HCT116 (cell line): ENCODE results near the gene RTL10. TPM values are rescaled to one million over a fixed set of nuclear protein-coding genes. Genes with fewer than 3 reads are reported as not detected.

Experiments
- ATAC-seq: fragments of 200-7000 bp; cut with Tn5 transposase; 2 replicates; pipeline ENCODE4 v1.9.1; 2020; ENCODE audit warnings: mild to moderate bottlenecking, moderate library complexity
- Bru-seq: library from RNA; stranded (reverse); fragments of 400-500 nt; gene quantifications from one replicate; lab custom pipeline; 2021; lab: Mats Ljungman, UMichigan
- BruChase-seq, 2 experiments: library from RNA; stranded (reverse); fragments of 400-500 nt; gene quantifications; one replicate each; lab custom pipeline; 2021; lab: Mats Ljungman, UMichigan
- BruUV-seq: library from RNA; stranded (reverse); fragments of 400-500 nt; replicated peaks from 2 replicates; lab custom pipeline; 2021; lab: Mats Ljungman, UMichigan
- CTCF ChIA-PET: fragments of 300-600 bp; sonication (Branson Sonifier 250); formaldehyde crosslinking; loops from one replicate; lab custom pipeline; 2021; ENCODE audit warnings: antibody characterized with exemption; lab: Charles Lee
- POLR2A ChIA-PET: fragments of 300-600, 350-600 bp; sonication (Branson Sonifier 250); formaldehyde crosslinking; loops from one replicate; lab custom pipeline; 2021; ENCODE audit warnings: antibody characterized with exemption; lab: Charles Lee
- RAD21 ChIA-PET, 2 experiments: fragments of 300-600 bp; sonication (Branson Sonifier 250); formaldehyde crosslinking; loops; one replicate each; lab custom pipeline; 2023; ENCODE audit warnings: low total read pairs in 2 of 2; ENCODE audit not compliant: uncharacterized antibody in 2 of 2, unreplicated experiment in 2 of 2, low non-redundant PET in 1 of 2; lab: Charles Lee
- DNase-seq: peaks from one replicate; pipeline ENCODE4 v3.0.0-alpha.2; 2010; ENCODE audit warnings: low read depth, low spot score
- H2AFZ ChIP-seq: fragments of 200-600 bp; shearing (Covaris generic), sonication (generic); 2 replicates; pipeline ENCODE4 v1.6.1; 2017; ENCODE audit warnings: low read depth, mixed run types, mixed read lengths, antibody characterized with exemption, low read length; ENCODE audit not compliant: poor library complexity, severe bottlenecking
- H3K27ac ChIP-seq: 2 replicates; pipeline ENCODE4 v1.5.1; 2012; ENCODE audit warnings: low read depth, low read length
- H3K27me3 ChIP-seq: fragments of 200-600 bp; sonication (generic); 2 replicates; pipeline ENCODE4 v1.6.1; 2016; ENCODE audit warnings: mixed run types, low read length, mixed read lengths; ENCODE audit not compliant: insufficient read depth
- H3K36me3 ChIP-seq, 2 experiments: fragments of 200-500 bp in 1 of 2; fragments of 200-600 bp in 1 of 2; sonication (Bioruptor generic) in 1 of 2; sonication (generic) in 1 of 2; 2 replicates each; pipeline versions ENCODE4 v1.5.1 to v1.6.1; 2014 to 2016; ENCODE audit warnings: low read length in 2 of 2, inconsistent platforms in 1 of 2, mixed read lengths in 1 of 2, mixed run types in 1 of 2; ENCODE audit not compliant: insufficient read depth in 2 of 2, control insufficient read depth in 1 of 2
- H3K4me1 ChIP-seq, 2 experiments: fragments of 200-600 bp in 1 of 2; sonication (generic) in 1 of 2; 2 replicates each; pipeline versions ENCODE4 v1.5.1 to v1.6.1; 2012 to 2017; ENCODE audit warnings: low read length in 2 of 2, inconsistent platforms in 1 of 2, mild to moderate bottlenecking in 1 of 2, mixed read lengths in 1 of 2, mixed run types in 1 of 2, moderate library complexity in 1 of 2; ENCODE audit not compliant: insufficient read depth in 2 of 2, control insufficient read depth in 1 of 2
- H3K4me2 ChIP-seq: fragments of 200-600 bp; sonication (generic); 2 replicates; pipeline ENCODE4 v1.6.1; 2017; ENCODE audit warnings: mixed run types, low read length, mixed read lengths
- H3K4me3 ChIP-seq, 2 experiments: fragments of 200-600 bp in 1 of 2; sonication (generic) in 1 of 2; replicated peaks in 1 of 2; 2 replicates each; pipeline ENCODE4 v1.5.1; 2011 to 2016; ENCODE audit warnings: low read length in 2 of 2, control low read depth in 1 of 2, low read depth in 1 of 2, mild to moderate bottlenecking in 1 of 2, mixed read lengths in 1 of 2, mixed run types in 1 of 2
- H3K79me2 ChIP-seq: fragments of 200-600 bp; sonication (generic); 2 replicates; pipeline ENCODE4 v1.6.1; 2017; ENCODE audit warnings: mild to moderate bottlenecking, mixed run types, low read length, moderate library complexity, mixed read lengths; ENCODE audit not compliant: insufficient read depth
- H3K9ac ChIP-seq: fragments of 200-600 bp; sonication (generic); 2 replicates; pipeline ENCODE4 v1.6.1; 2016; ENCODE audit warnings: low read length, mixed read lengths
- H3K9me2 ChIP-seq: fragments of 200-600 bp; sonication (generic), shearing (Covaris generic); 2 replicates; pipeline ENCODE4 v1.6.1; 2017; ENCODE audit warnings: mixed run types, mild to moderate bottlenecking, moderate library complexity; ENCODE audit not compliant: insufficient read depth
- H3K9me3 ChIP-seq, 2 experiments: fragments of 200-500 bp in 1 of 2; fragments of 200-600 bp in 1 of 2; sonication (Bioruptor generic) in 1 of 2; sonication (generic) in 1 of 2; 2 replicates each; pipeline ENCODE4 v1.6.1; 2014 to 2017; ENCODE audit warnings: low read length in 2 of 2, mixed read lengths in 2 of 2, inconsistent platforms in 1 of 2, low read depth in 1 of 2, mild to moderate bottlenecking in 1 of 2, mixed run types in 1 of 2, moderate library complexity in 1 of 2; ENCODE audit not compliant: control insufficient read depth in 1 of 2, insufficient read depth in 1 of 2
- H4K20me1 ChIP-seq: fragments of 200-600 bp; sonication (generic), shearing (Covaris generic); 2 replicates; pipeline ENCODE4 v1.6.1; 2017; ENCODE audit warnings: mixed run types, mild to moderate bottlenecking, moderate library complexity; ENCODE audit not compliant: insufficient read depth
- CBX3 ChIP-seq: IDR thresholded peaks from 2 replicates; pipeline ENCODE4 v1.6.1; 2012; ENCODE audit warnings: low read depth
- CEBPB ChIP-seq: IDR thresholded peaks from 2 replicates; pipeline ENCODE4 v1.6.1; 2012; ENCODE audit warnings: low read depth
- EGR1 ChIP-seq: IDR thresholded peaks from 2 replicates; pipeline ENCODE4 v1.6.1; 2012; ENCODE audit warnings: low read depth
- ELF1 ChIP-seq: IDR thresholded peaks from 2 replicates; pipeline ENCODE4 v1.6.1; 2012; ENCODE audit warnings: low read depth, borderline replicate concordance
- EZH2 ChIP-seq: fragments of 200-600 bp; sonication (generic); IDR thresholded peaks from 2 replicates; pipeline ENCODE4 v1.6.1; 2017; ENCODE audit warnings: antibody characterized with exemption, mixed run types
- EZH2phosphoT487 ChIP-seq: fragments of 200-600 bp; IDR thresholded peaks from 2 replicates; pipeline ENCODE4 v1.6.1; 2018; ENCODE audit warnings: antibody characterized with exemption, borderline replicate concordance
- JUND ChIP-seq: IDR thresholded peaks from 2 replicates; pipeline ENCODE4 v1.6.1; 2012
- MAX ChIP-seq: IDR thresholded peaks from 2 replicates; pipeline ENCODE4 v1.6.1; 2012
- POLR2A ChIP-seq: IDR thresholded peaks from 2 replicates; pipeline ENCODE4 v1.7.0; 2011; ENCODE audit warnings: borderline replicate concordance; ENCODE audit not compliant: insufficient read depth, insufficient read length; ENCODE audit errors: extremely low read depth
- POLR2AphosphoS5 ChIP-seq: IDR thresholded peaks from 2 replicates; pipeline ENCODE4 v1.6.1; 2011; ENCODE audit warnings: mild to moderate bottlenecking, low read depth, low read length, moderate library complexity
- RAD21 ChIP-seq: IDR thresholded peaks from 2 replicates; pipeline ENCODE4 v1.6.1; 2012; ENCODE audit warnings: low read depth, mild to moderate bottlenecking
- TCF7L2 ChIP-seq: IDR thresholded peaks from 2 replicates; pipeline ENCODE4 v1.7.0; 2011; ENCODE audit warnings: borderline replicate concordance, inconsistent platforms; ENCODE audit not compliant: insufficient read depth, insufficient read length; ENCODE audit errors: extremely low read depth
- YY1 ChIP-seq: IDR thresholded peaks from 2 replicates; pipeline ENCODE4 v1.6.1; 2011; ENCODE audit warnings: low read length, low read depth, moderate library complexity, mild to moderate bottlenecking; ENCODE audit not compliant: insufficient replicate concordance; ENCODE audit errors: extremely low read depth
- ZNF274 ChIP-seq: fragments of 200-500 bp; sonication (Bioruptor generic); IDR thresholded peaks from 2 replicates; pipeline ENCODE4 v1.6.1; 2014; ENCODE audit warnings: mild to moderate bottlenecking, low read depth, low read length, inconsistent platforms
- intact Hi-C: fragments of 100-400 bp; cut with micrococcal nuclease; formaldehyde crosslinking; loops from 2 replicates; pipeline ENCODE4 v1.10.0; 2022
- long read RNA-seq: library from polyadenylated mRNA; unstranded; transcript quantifications from one replicate; pipeline ENCODE4 v2.0.0, GENCODE V29; 2021; ENCODE audit not compliant: unreplicated experiment
- polyA plus RNA-seq: library from polyadenylated mRNA; unstranded; fragments of >200 nt; gene quantifications from 2 replicates; pipeline ENCODE4 v1.2.1, GENCODE V29; 2012; ENCODE audit warnings: missing spikeins
- total RNA-seq: library from RNA; stranded (reverse); gene quantifications from one replicate; pipeline ENCODE4 v1.2.1, GENCODE V29; 2021; ENCODE audit not compliant: unreplicated experiment
- TF ChIP-seq, protein P1 (sequence below): IDR thresholded peaks from 2 replicates; pipeline ENCODE4 v1.6.1; 2011; ENCODE audit warnings: mild to moderate bottlenecking, low read length, moderate library complexity; ENCODE audit not compliant: insufficient replicate concordance; ENCODE audit errors: extremely low read depth
- TF ChIP-seq, protein P2 (sequence below), 3 experiments: fragments of 200-600 bp in 1 of 3; sonication (generic) in 1 of 3; IDR thresholded peaks in 2 of 3; conservative IDR thresholded peaks in 1 of 3; 2 replicates each; pipeline ENCODE4 v1.5.1; 2012 to 2017; ENCODE audit warnings: low read depth in 2 of 3, low read length in 2 of 3, antibody characterized with exemption in 1 of 3, borderline replicate concordance in 1 of 3, control low read depth in 1 of 3, mild to moderate bottlenecking in 1 of 3, mixed read lengths in 1 of 3, mixed run types in 1 of 3, moderate library complexity in 1 of 3; ENCODE audit not compliant: insufficient read depth in 1 of 3

The RTL10 gene, protein sequence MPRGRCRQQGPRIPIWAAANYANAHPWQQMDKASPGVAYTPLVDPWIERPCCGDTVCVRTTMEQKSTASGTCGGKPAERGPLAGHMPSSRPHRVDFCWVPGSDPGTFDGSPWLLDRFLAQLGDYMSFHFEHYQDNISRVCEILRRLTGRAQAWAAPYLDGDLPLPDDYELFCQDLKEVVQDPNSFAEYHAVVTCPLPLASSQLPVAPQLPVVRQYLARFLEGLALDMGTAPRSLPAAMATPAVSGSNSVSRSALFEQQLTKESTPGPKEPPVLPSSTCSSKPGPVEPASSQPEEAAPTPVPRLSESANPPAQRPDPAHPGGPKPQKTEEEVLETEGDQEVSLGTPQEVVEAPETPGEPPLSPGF
- 24.6 TPM for total RNA-seq
- 13.7 and 15.3 TPM in 2 replicates for polyA plus RNA-seq
- percentile 84 among the genes with signal in this experiment for Bru-seq, nascent RNA
- percentile 87 among the genes with signal in this experiment for BruChase-seq, experiment 1, labeled RNA remaining after a 6-hour chase
- percentile 97 among the genes with signal in this experiment for BruChase-seq, experiment 2, labeled RNA remaining after a 2-hour chase
- long read RNA-seq, full-length matches to known transcripts: 7 of 24 reads
- long read RNA-seq, partial matches to known transcripts: 0 of 24 reads
- long read RNA-seq, other reads (novel, unspliced or antisense): 17 of 24 reads

DNA sequence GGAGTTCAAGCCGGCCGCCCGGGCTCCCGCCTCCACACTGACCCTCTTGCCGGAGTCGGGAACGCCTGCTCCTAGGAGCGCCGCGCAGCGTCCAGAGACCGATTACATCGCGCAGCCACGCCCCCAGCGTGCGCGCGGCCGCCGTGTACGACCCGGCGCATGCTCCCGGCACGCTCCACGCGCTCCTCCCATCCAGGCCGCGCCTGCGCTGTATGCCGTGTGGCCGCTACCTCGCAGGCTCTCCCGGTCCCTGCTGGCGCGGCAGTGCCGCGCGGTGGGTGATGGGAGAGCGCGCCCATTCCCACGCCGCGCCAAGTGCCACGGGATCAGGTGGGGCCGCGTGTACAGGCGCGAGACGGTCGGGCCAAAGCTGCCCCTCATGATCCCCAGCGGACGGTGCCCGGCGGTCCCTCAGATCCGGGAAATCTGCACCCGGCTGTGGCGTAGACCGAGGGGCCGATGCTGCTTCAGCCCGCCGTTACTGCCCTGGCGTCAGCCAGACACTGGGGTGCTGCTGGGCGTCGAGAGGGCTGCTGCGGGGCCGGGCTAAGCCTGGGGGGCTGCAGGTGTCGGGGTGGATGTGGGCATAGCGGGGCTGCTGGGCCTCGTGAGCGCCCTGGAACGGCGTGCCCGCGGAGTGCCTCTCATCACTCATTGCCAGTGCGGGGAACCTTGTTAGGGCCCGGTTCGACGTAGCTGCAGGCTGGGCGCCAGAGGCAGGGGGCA, at the start of gene RTL10, which contains the start of gene GNB1L:
Gene RTL10 (minus strand): TSS at position 97 of the 726 bp plus-strand sequence. CDS start 2,613 bp downstream, outside the sequence.
Gene GNB1L (minus strand): TSS at position 97 of the 726 bp plus-strand sequence. CDS start 33,519 bp downstream, outside the sequence.
- CTCF ChIA-PET: interaction anchor here (1.4 kb wide), 1 partner anchor 98 kb away, joined by 3 read pairs; no protein-coding TSS in a partner anchor
- H3K9ac ChIP-seq: peak within 1 kb of the TSS; percentile 97
- ATAC-seq (peak; percentile 82), DNase-seq (peak; percentile 85)
- H3K9me2 ChIP-seq: no peaks in the 10 kb centered on the region
- POLR2A ChIA-PET: interaction anchor here (0.9 to 2.1 kb wide), 2 partner anchors 12 to 16 kb away, joined by 3 to 6 read pairs; no protein-coding TSS in a partner anchor
- peaks cover 14% of the 10 kb centered on the region in 2 experiments; a peak in 3 of 4 replicates for H3K36me3 ChIP-seq
- H3K4me2 ChIP-seq: peak within 1 kb of the TSS; percentile 94
- H3K4me1 ChIP-seq: peaks cover 39 to 53% of the 10 kb centered on the region in 2 experiments
- RAD21 ChIA-PET: no interaction called here
- H2AFZ ChIP-seq: no peak within 1 kb of the TSS
- BruUV-seq: TSS peak; percentile 54
- peaks cover 62% of the 10 kb centered on the region for H3K79me2 ChIP-seq
- peak within 1 kb of the TSS; percentile 99 for H3K27ac ChIP-seq
- no peaks in the 10 kb centered on the region for H3K9me3 ChIP-seq
- H3K27me3 ChIP-seq: no peaks in the 10 kb centered on the region
- peaks cover 3% of the 10 kb centered on the region; the same call in 1 of the 2 replicates for H4K20me1 ChIP-seq
- H3K4me3 ChIP-seq: peak within 1 kb of the TSS; percentile 97 to 99
- intact Hi-C loops: loop anchor here (5.0 kb wide), 1 partner anchor 88 kb away; no protein-coding TSS in a partner anchor
- TF ChIP-seq TCF7L2: peak; percentile 26
- no peak for TF ChIP-seq ZNF274
- TF ChIP-seq MAX: peak; percentile 89
- no peak for TF ChIP-seq ELF1
- TF ChIP-seq, protein P1, sequence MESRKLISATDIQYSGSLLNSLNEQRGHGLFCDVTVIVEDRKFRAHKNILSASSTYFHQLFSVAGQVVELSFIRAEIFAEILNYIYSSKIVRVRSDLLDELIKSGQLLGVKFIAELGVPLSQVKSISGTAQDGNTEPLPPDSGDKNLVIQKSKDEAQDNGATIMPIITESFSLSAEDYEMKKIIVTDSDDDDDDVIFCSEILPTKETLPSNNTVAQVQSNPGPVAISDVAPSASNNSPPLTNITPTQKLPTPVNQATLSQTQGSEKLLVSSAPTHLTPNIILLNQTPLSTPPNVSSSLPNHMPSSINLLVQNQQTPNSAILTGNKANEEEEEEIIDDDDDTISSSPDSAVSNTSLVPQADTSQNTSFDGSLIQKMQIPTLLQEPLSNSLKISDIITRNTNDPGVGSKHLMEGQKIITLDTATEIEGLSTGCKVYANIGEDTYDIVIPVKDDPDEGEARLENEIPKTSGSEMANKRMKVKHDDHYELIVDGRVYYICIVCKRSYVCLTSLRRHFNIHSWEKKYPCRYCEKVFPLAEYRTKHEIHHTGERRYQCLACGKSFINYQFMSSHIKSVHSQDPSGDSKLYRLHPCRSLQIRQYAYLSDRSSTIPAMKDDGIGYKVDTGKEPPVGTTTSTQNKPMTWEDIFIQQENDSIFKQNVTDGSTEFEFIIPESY: peak; percentile 48
- TF ChIP-seq JUND: no peak
- peak; percentile 25 for TF ChIP-seq YY1
- TF ChIP-seq EGR1: no peak
- peak; percentile 98 for TF ChIP-seq POLR2AphosphoS5
- TF ChIP-seq RAD21: no peak
- peak; percentile 22; the same call in 1 of the 2 replicates for TF ChIP-seq CBX3
- no peak for TF ChIP-seq EZH2
- TF ChIP-seq, protein P2, sequence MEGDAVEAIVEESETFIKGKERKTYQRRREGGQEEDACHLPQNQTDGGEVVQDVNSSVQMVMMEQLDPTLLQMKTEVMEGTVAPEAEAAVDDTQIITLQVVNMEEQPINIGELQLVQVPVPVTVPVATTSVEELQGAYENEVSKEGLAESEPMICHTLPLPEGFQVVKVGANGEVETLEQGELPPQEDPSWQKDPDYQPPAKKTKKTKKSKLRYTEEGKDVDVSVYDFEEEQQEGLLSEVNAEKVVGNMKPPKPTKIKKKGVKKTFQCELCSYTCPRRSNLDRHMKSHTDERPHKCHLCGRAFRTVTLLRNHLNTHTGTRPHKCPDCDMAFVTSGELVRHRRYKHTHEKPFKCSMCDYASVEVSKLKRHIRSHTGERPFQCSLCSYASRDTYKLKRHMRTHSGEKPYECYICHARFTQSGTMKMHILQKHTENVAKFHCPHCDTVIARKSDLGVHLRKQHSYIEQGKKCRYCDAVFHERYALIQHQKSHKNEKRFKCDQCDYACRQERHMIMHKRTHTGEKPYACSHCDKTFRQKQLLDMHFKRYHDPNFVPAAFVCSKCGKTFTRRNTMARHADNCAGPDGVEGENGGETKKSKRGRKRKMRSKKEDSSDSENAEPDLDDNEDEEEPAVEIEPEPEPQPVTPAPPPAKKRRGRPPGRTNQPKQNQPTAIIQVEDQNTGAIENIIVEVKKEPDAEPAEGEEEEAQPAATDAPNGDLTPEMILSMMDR (IDR thresholded peaks at IDR 0.05 in 2 of 3, conservative IDR thresholded peaks at IDR 0.05 in 1 of 3; ENCODE audit: borderline replicate concordance in 1 of 3, insufficient read depth in 1 of 3, low read depth in 2 of 3, low read length in 2 of 3): no peak
- peak; percentile 95 for TF ChIP-seq POLR2A
- TF ChIP-seq CEBPB: no peak
- TF ChIP-seq EZH2phosphoT487: no peak
